GM19035 (cell line): ENCODE data around the gene CSF2RB.
"Not testable (repeated sequence)": the region's sequence is repeated elsewhere in the genome, so short reads cannot be mapped to it uniquely, and the experiment has no call there.

ENCODE experiments used
- ATAC-seq: cut with Tn5 transposase; IDR thresholded peaks from one replicate; pipeline ENCODE4 v1.9.1; 2021; ENCODE audit not compliant: unreplicated experiment

Gene CSF2RB

GRCh38 chr22:36961626-36962025 lies 48.2 kb downstream of the CSF2RB start:
- ATAC-seq: no peak

GRCh38 chr22:36963302-36963701 lies 49.9 kb downstream of the CSF2RB start:
- no peak for ATAC-seq

- no peak for ATAC-seq
These were observed 50.7 kb downstream of the CSF2RB start for GRCh38 chr22:36964106-36964505.

GRCh38 chr22:36965696-36966095 lies 52.3 kb downstream of the CSF2RB start:
- no peak for ATAC-seq

GRCh38 chr22:36966851-36967540 lies 53.6 kb downstream of the CSF2RB start:
- no peak for ATAC-seq

GRCh38 chr22:36968249-36968964 lies 55.0 kb downstream of the CSF2RB start:
- ATAC-seq: no peak

- no peak for ATAC-seq
These were observed 58.1 kb downstream of the CSF2RB start for GRCh38 chr22:36971341-36972125.

GRCh38 chr22:36976606-36977005 lies 63.2 kb downstream of the CSF2RB start:
- ATAC-seq: no peak

- ATAC-seq: no peak
These were observed 64.0 kb downstream of the CSF2RB start for GRCh38 chr22:36977401-36977861.

GRCh38 chr22:36977947-36978660 lies 64.7 kb downstream of the CSF2RB start:
- ATAC-seq: peak; percentile 75

- no peak for ATAC-seq
These were observed 65.8 kb downstream of the CSF2RB start for GRCh38 chr22:36979016-36979910.

- ATAC-seq: no peak
These were observed 67.9 kb downstream of the CSF2RB start for GRCh38 chr22:36981247-36981775.

- ATAC-seq: no peak
These were observed 68.7 kb downstream of the CSF2RB start for GRCh38 chr22:36982136-36982535.

- ATAC-seq: no peak
These were observed 71.9 kb downstream of the CSF2RB start for GRCh38 chr22:36985211-36985889.

- ATAC-seq: no peak
These were observed 72.9 kb downstream of the CSF2RB start for GRCh38 chr22:36986242-36986821.

- ATAC-seq: no peak
These were observed 74.8 kb downstream of the CSF2RB start for GRCh38 chr22:36988075-36988832.

- not testable (repeated sequence) for ATAC-seq
These were observed 75.6 kb downstream of the CSF2RB start for GRCh38 chr22:36989012-36989411.
